Tibial nerve (tissue), 4 donors: Measurements from ENCODE around the gene AGO3. TPM values are rescaled to one million over a fixed set of nuclear protein-coding genes. Genes with fewer than 3 reads are reported as not detected.

ENCODE experiments used
- DNase-seq, 2 donors: peaks; one replicate each; pipeline ENCODE4 v3.0.0-alpha.2; 2019; ENCODE audit warnings: low spot score in 2 of 2
- H3K27ac ChIP-seq, 4 donors: fragments of 200-600 bp; sonication (generic) in 3 of 4; one replicate each; pipeline ENCODE4 v1.5.1; 2017 to 2019; ENCODE audit warnings: mild to moderate bottlenecking in 1 of 4
- H3K27me3 ChIP-seq, 2 donors: fragments of 200-600 bp; sonication (generic) in 1 of 2; one replicate each; pipeline versions ENCODE4 v1.5.1 to v1.6.0; 2017 to 2019
- H3K36me3 ChIP-seq, 3 donors: fragments of 200-600 bp; sonication (generic); one replicate each; pipeline ENCODE4 v1.5.1; 2018 to 2019
- H3K4me1 ChIP-seq, 4 donors: fragments of 200-600 bp; sonication (generic) in 3 of 4; one replicate each; pipeline ENCODE4 v1.5.1; 2017 to 2019
- H3K4me3 ChIP-seq, 4 donors: fragments of 200-600 bp; sonication (generic) in 3 of 4; one replicate each; pipeline ENCODE4 v1.5.1; 2017 to 2019; ENCODE audit warnings: mild to moderate bottlenecking in 1 of 4, moderate library complexity in 1 of 4
- H3K9me3 ChIP-seq, 4 donors: fragments of 200-600 bp; sonication (generic) in 3 of 4; one replicate each; pipeline ENCODE4 v1.5.1; 2017 to 2019
- CTCF ChIP-seq, 5 experiments: fragments of 200-600 bp in 3 of 5; fragments of 450-650 bp in 2 of 5; sonication (generic) in 3 of 5; IDR thresholded peaks; one replicate each; pipeline ENCODE4 v1.5.1; 2016 to 2019; ENCODE audit warnings: antibody characterized with exemption in 5 of 5, mild to moderate bottlenecking in 3 of 5, moderate library complexity in 2 of 5
- EP300 ChIP-seq, 2 donors: sonication (generic); formaldehyde crosslinking; IDR thresholded peaks; one replicate each; pipeline ENCODE4 v1.6.1; 2017; ENCODE audit warnings: antibody characterized with exemption in 2 of 2, mild to moderate bottlenecking in 1 of 2
- POLR2A ChIP-seq, 2 donors: fragments of 450-650 bp; IDR thresholded peaks; one replicate each; pipeline ENCODE4 v1.6.1; 2017; ENCODE audit warnings: antibody characterized with exemption in 2 of 2, mild to moderate bottlenecking in 2 of 2, moderate library complexity in 2 of 2
- WGBS, 2 donors: methylation state at CpG; one replicate each; pipeline ENCODE4 v1.1.5; 2018; 5-methylcytosine and 5-hydroxymethylcytosine counted together
- total RNA-seq, 4 donors: library from RNA; depleted of rRNA; stranded (reverse); fragments of >200 nt; gene quantifications; one replicate each; pipeline ENCODE4 v1.1.0, GENCODE V29; 2016

Gene AGO3
- total RNA-seq, 4 donors from 2014 or later, result 16.2 to 31.8 (median 27.7) TPM

GRCh38 chr1:36070349-36070748 lies 139.4 kb downstream of the AGO3 start:
- TF ChIP-seq POLR2A (IDR thresholded peaks at IDR 0.05), result no peak
- no peak for TF ChIP-seq CTCF (IDR thresholded peaks at IDR 0.05)
- TF ChIP-seq EP300 (IDR thresholded peaks at IDR 0.05), result no peak
- Histone ChIP-seq H3K36me3 (no peaks in the 10 kb centered on the region), H3K4me3 (no peak overlapping the region), H3K9me3 (no peaks in the 10 kb centered on the region), H3K27me3 (no peaks in the 10 kb centered on the region), H3K27ac (no peak overlapping the region), H3K4me1 (no peaks in the 10 kb centered on the region)
- DNase-seq, result no peak
- 77 to 81% methylated on average over 2 of the region's 2 CpGs for WGBS, 2 donors

- no peak for DNase-seq
- no peak overlapping the region for H3K27ac ChIP-seq
- TF ChIP-seq EP300 (IDR thresholded peaks at IDR 0.05) (no peak), CTCF (IDR thresholded peaks at IDR 0.05) (no peak), POLR2A (IDR thresholded peaks at IDR 0.05) (no peak)
- no peaks in the 10 kb centered on the region for H3K4me1 ChIP-seq
- no peaks in the 10 kb centered on the region for H3K27me3 ChIP-seq
- 44 to 53% methylated on average over 4 of the region's 4 CpGs for WGBS, 2 donors
- no peak overlapping the region for H3K4me3 ChIP-seq
- H3K9me3 ChIP-seq, result no peaks in the 10 kb centered on the region
- no peaks in the 10 kb centered on the region for H3K36me3 ChIP-seq
These were observed 146.2 kb downstream of the AGO3 start for GRCh38 chr1:36076979-36077573.

GRCh38 chr1:36080236-36080635 lies 149.3 kb downstream of the AGO3 start:
- H3K27ac ChIP-seq, result no peak overlapping the region
- TF ChIP-seq POLR2A (IDR thresholded peaks at IDR 0.05) (no peak), CTCF (IDR thresholded peaks at IDR 0.05) (no peak), EP300 (IDR thresholded peaks at IDR 0.05) (no peak)
- no peak for DNase-seq
- WGBS, 2 donors, result 64 to 71% methylated on average over 3 of the region's 3 CpGs
- peaks cover 0 to 21% of the 10 kb centered on the region in 2 donors for H3K27me3 ChIP-seq
- H3K9me3 ChIP-seq, result no peaks in the 10 kb centered on the region
- H3K4me1 ChIP-seq, result peaks cover 0 to 13% (median 12%) of the 10 kb centered on the region in 4 donors
- H3K4me3 ChIP-seq, result no peak overlapping the region
- no peaks in the 10 kb centered on the region for H3K36me3 ChIP-seq

- Histone ChIP-seq H3K4me3 (no peak overlapping the region), H3K36me3 (no peaks in the 10 kb centered on the region), H3K9me3 (no peaks in the 10 kb centered on the region), H3K4me1 (peaks cover 0 to 13% (median 12%) of the 10 kb centered on the region in 4 donors), H3K27ac (no peak overlapping the region), H3K27me3 (peaks cover 0 to 26% of the 10 kb centered on the region in 2 donors)
- 80% methylated on average over 6 of the region's 6 CpGs for WGBS, 2 donors
- no peak for TF ChIP-seq EP300 (IDR thresholded peaks at IDR 0.05)
- no peak for TF ChIP-seq POLR2A (IDR thresholded peaks at IDR 0.05)
- TF ChIP-seq CTCF (IDR thresholded peaks at IDR 0.05), result no peak
- no peak for DNase-seq
These were observed 149.9 kb downstream of the AGO3 start for GRCh38 chr1:36080801-36081200.

GRCh38 chr1:36081926-36082485 lies 151.1 kb downstream of the AGO3 start:
- Histone ChIP-seq H3K27ac (no peak overlapping the region), H3K9me3 (no peaks in the 10 kb centered on the region), H3K36me3 (no peaks in the 10 kb centered on the region), H3K4me3 (no peak overlapping the region), H3K4me1 (peaks cover 0 to 13% (median 12%) of the 10 kb centered on the region in 4 donors), H3K27me3 (peaks cover 0 to 31% of the 10 kb centered on the region in 2 donors)
- TF ChIP-seq EP300 (IDR thresholded peaks at IDR 0.05) (no peak), POLR2A (IDR thresholded peaks at IDR 0.05) (no peak), CTCF (IDR thresholded peaks at IDR 0.05) (no peak)
- WGBS, 2 donors, result 61 to 67% methylated on average over 3 of the region's 3 CpGs
- no peak for DNase-seq
